ENCODE data around the gene MATN4.

MATN4 gene

GRCh38 chr20:45313943-45314342, 5.8 kb upstream of the MATN4 start:
- no peak for DNase-seq
- Histone ChIP-seq H3K4me1 (ENCODE audit: control insufficient read depth, insufficient read depth, low read length, poor library complexity, severe bottlenecking) (peaks cover 6% of the 10 kb centered on the region), H3K4me3 (ENCODE audit: insufficient read depth, low read depth, low read length, poor library complexity, severe bottlenecking) (no peak overlapping the region), H3K9me3 (ENCODE audit: control insufficient read depth, low read length) (no peaks in the 10 kb centered on the region), H3K36me3 (ENCODE audit: control insufficient read depth, insufficient read depth, low read length) (no peaks in the 10 kb centered on the region), H3K27ac (ENCODE audit: insufficient read depth, low read length, poor library complexity, severe bottlenecking) (no peak overlapping the region), H3K27me3 (replicated peaks; ENCODE audit: control insufficient read depth, insufficient read depth, low read length, poor library complexity, severe bottlenecking) (no peaks in the 10 kb centered on the region)

GRCh38 chr20:45313065-45313695, 5.1 kb upstream of the MATN4 start:
- H3K36me3 ChIP-seq (ENCODE audit: control insufficient read depth, insufficient read depth, low read length) = no peaks in the 10 kb centered on the region
- peaks cover 6% of the 10 kb centered on the region for H3K4me1 ChIP-seq (ENCODE audit: control insufficient read depth, insufficient read depth, low read length, poor library complexity, severe bottlenecking)
- no peak overlapping the region for H3K27ac ChIP-seq (ENCODE audit: insufficient read depth, low read length, poor library complexity, severe bottlenecking)
- H3K4me3 ChIP-seq (ENCODE audit: insufficient read depth, low read depth, low read length, poor library complexity, severe bottlenecking) = no peak overlapping the region
- DNase-seq = no peak
- H3K9me3 ChIP-seq (ENCODE audit: control insufficient read depth, low read length) = no peaks in the 10 kb centered on the region
- H3K27me3 ChIP-seq (replicated peaks; ENCODE audit: control insufficient read depth, insufficient read depth, low read length, poor library complexity, severe bottlenecking) = no peaks in the 10 kb centered on the region

- Histone ChIP-seq H3K27me3 (replicated peaks; ENCODE audit: control insufficient read depth, insufficient read depth, low read length, poor library complexity, severe bottlenecking) (no peaks in the 10 kb centered on the region), H3K27ac (ENCODE audit: insufficient read depth, low read length, poor library complexity, severe bottlenecking) (no peak overlapping the region), H3K9me3 (ENCODE audit: control insufficient read depth, low read length) (no peaks in the 10 kb centered on the region), H3K36me3 (ENCODE audit: control insufficient read depth, insufficient read depth, low read length) (no peaks in the 10 kb centered on the region), H3K4me1 (ENCODE audit: control insufficient read depth, insufficient read depth, low read length, poor library complexity, severe bottlenecking) (peaks cover 6% of the 10 kb centered on the region), H3K4me3 (ENCODE audit: insufficient read depth, low read depth, low read length, poor library complexity, severe bottlenecking) (no peak overlapping the region)
- DNase-seq = no peak
Measured at GRCh38 chr20:45312241-45312640, 4.1 kb upstream of the MATN4 start.

GRCh38 chr20:45311589-45312211, 3.6 kb upstream of the MATN4 start:
- peaks cover 3% of the 10 kb centered on the region for H3K27me3 ChIP-seq (replicated peaks; ENCODE audit: control insufficient read depth, insufficient read depth, low read length, poor library complexity, severe bottlenecking)
- peaks cover 6% of the 10 kb centered on the region for H3K4me1 ChIP-seq (ENCODE audit: control insufficient read depth, insufficient read depth, low read length, poor library complexity, severe bottlenecking)
- no peaks in the 10 kb centered on the region for H3K9me3 ChIP-seq (ENCODE audit: control insufficient read depth, low read length)
- DNase-seq = peak in 2 of 3 donors; percentile 14 to 24
- H3K4me3 ChIP-seq (ENCODE audit: insufficient read depth, low read depth, low read length, poor library complexity, severe bottlenecking) = no peak overlapping the region
- no peaks in the 10 kb centered on the region for H3K36me3 ChIP-seq (ENCODE audit: control insufficient read depth, insufficient read depth, low read length)
- H3K27ac ChIP-seq (ENCODE audit: insufficient read depth, low read length, poor library complexity, severe bottlenecking) = no peak overlapping the region

- DNase-seq = no peak
- Histone ChIP-seq H3K4me3 (ENCODE audit: insufficient read depth, low read depth, low read length, poor library complexity, severe bottlenecking) (no peak overlapping the region), H3K27me3 (replicated peaks; ENCODE audit: control insufficient read depth, insufficient read depth, low read length, poor library complexity, severe bottlenecking) (peaks cover 9% of the 10 kb centered on the region), H3K27ac (ENCODE audit: insufficient read depth, low read length, poor library complexity, severe bottlenecking) (no peak overlapping the region), H3K36me3 (ENCODE audit: control insufficient read depth, insufficient read depth, low read length) (no peaks in the 10 kb centered on the region), H3K9me3 (ENCODE audit: control insufficient read depth, low read length) (no peaks in the 10 kb centered on the region), H3K4me1 (ENCODE audit: control insufficient read depth, insufficient read depth, low read length, poor library complexity, severe bottlenecking) (peaks cover 6% of the 10 kb centered on the region)
Measured at GRCh38 chr20:45309075-45309474, 976 bp upstream of the MATN4 start.

- peaks cover 6% of the 10 kb centered on the region for H3K4me1 ChIP-seq (ENCODE audit: control insufficient read depth, insufficient read depth, low read length, poor library complexity, severe bottlenecking)
- peaks cover 9% of the 10 kb centered on the region for H3K27me3 ChIP-seq (replicated peaks; ENCODE audit: control insufficient read depth, insufficient read depth, low read length, poor library complexity, severe bottlenecking)
- H3K9me3 ChIP-seq (ENCODE audit: control insufficient read depth, low read length) = no peaks in the 10 kb centered on the region
- H3K36me3 ChIP-seq (ENCODE audit: control insufficient read depth, insufficient read depth, low read length) = no peaks in the 10 kb centered on the region
- no peak overlapping the region for H3K4me3 ChIP-seq (ENCODE audit: insufficient read depth, low read depth, low read length, poor library complexity, severe bottlenecking)
- no peak overlapping the region for H3K27ac ChIP-seq (ENCODE audit: insufficient read depth, low read length, poor library complexity, severe bottlenecking)
- DNase-seq = no peak
Measured at GRCh38 chr20:45307076-45307640, 941 bp downstream of the MATN4 start.

- Histone ChIP-seq H3K36me3 (ENCODE audit: control insufficient read depth, insufficient read depth, low read length) (no peaks in the 10 kb centered on the region), H3K4me1 (ENCODE audit: control insufficient read depth, insufficient read depth, low read length, poor library complexity, severe bottlenecking) (no peaks in the 10 kb centered on the region), H3K9me3 (ENCODE audit: control insufficient read depth, low read length) (no peaks in the 10 kb centered on the region), H3K27me3 (replicated peaks; ENCODE audit: control insufficient read depth, insufficient read depth, low read length, poor library complexity, severe bottlenecking) (peaks cover 9% of the 10 kb centered on the region), H3K4me3 (ENCODE audit: insufficient read depth, low read depth, low read length, poor library complexity, severe bottlenecking) (no peak within 1 kb of the TSS), H3K27ac (ENCODE audit: insufficient read depth, low read length, poor library complexity, severe bottlenecking) (no peak within 1 kb of the TSS)
- DNase-seq = peak in 1 of 3 donors; percentile 28
Measured at GRCh38 chr20:45306431-45306982, 1.6 kb downstream of the MATN4 start, which contains the start of gene RBPJL. Gene RBPJL, plus strand, starts transcription at chr20:45306840. Its CDS starts 83 bp downstream, at chr20:45306923.

GRCh38 chr20:45305262-45305661, 2.8 kb downstream of the MATN4 start:
- Histone ChIP-seq H3K27ac (ENCODE audit: insufficient read depth, low read length, poor library complexity, severe bottlenecking) (no peak overlapping the region), H3K27me3 (replicated peaks; ENCODE audit: control insufficient read depth, insufficient read depth, low read length, poor library complexity, severe bottlenecking) (peaks cover 9% of the 10 kb centered on the region), H3K9me3 (ENCODE audit: control insufficient read depth, low read length) (no peaks in the 10 kb centered on the region), H3K4me1 (ENCODE audit: control insufficient read depth, insufficient read depth, low read length, poor library complexity, severe bottlenecking) (no peaks in the 10 kb centered on the region), H3K36me3 (ENCODE audit: control insufficient read depth, insufficient read depth, low read length) (no peaks in the 10 kb centered on the region), H3K4me3 (ENCODE audit: insufficient read depth, low read depth, low read length, poor library complexity, severe bottlenecking) (no peak overlapping the region)
- no peak for DNase-seq

- Histone ChIP-seq H3K27ac (ENCODE audit: insufficient read depth, low read length, poor library complexity, severe bottlenecking) (no peak overlapping the region), H3K4me1 (ENCODE audit: control insufficient read depth, insufficient read depth, low read length, poor library complexity, severe bottlenecking) (no peaks in the 10 kb centered on the region), H3K4me3 (ENCODE audit: insufficient read depth, low read depth, low read length, poor library complexity, severe bottlenecking) (no peak overlapping the region), H3K27me3 (replicated peaks; ENCODE audit: control insufficient read depth, insufficient read depth, low read length, poor library complexity, severe bottlenecking) (peaks cover 9% of the 10 kb centered on the region), H3K9me3 (ENCODE audit: control insufficient read depth, low read length) (no peaks in the 10 kb centered on the region), H3K36me3 (ENCODE audit: control insufficient read depth, insufficient read depth, low read length) (no peaks in the 10 kb centered on the region)
- no peak for DNase-seq
Measured at GRCh38 chr20:45304464-45304999, 3.6 kb downstream of the MATN4 start.
